Measurements from ENCODE around the gene HAUS1. TPM values are rescaled to one million over a fixed set of nuclear protein-coding genes. Genes with fewer than 3 reads are reported as not detected.
"Not testable (repeated sequence)": the region's sequence is repeated elsewhere in the genome, so short reads cannot be mapped to it uniquely, and the experiment has no call there.

Gene HAUS1
- total RNA-seq, 1 donor = 37.1 TPM

- DNase-seq (ENCODE audit: low read depth) = no peak
- no peak for TF ChIP-seq CTCF (IDR thresholded peaks at IDR 0.05; ENCODE audit: insufficient read depth, low read depth, low read length)
- H3K4me3 ChIP-seq (ENCODE audit: low read depth, low read length) = no peak overlapping the region
Measured at GRCh38 chr18:46099463-46099862, 4.7 kb upstream of the HAUS1 start.

GRCh38 chr18:46109386-46109785 is 5.2 kb downstream of the HAUS1 start:
- TF ChIP-seq CTCF (IDR thresholded peaks at IDR 0.05; ENCODE audit: insufficient read depth, low read depth, low read length) = no peak
- no peak overlapping the region for H3K4me3 ChIP-seq (ENCODE audit: low read depth, low read length)
- no peak for DNase-seq (ENCODE audit: low read depth)

- no peak overlapping the region for H3K4me3 ChIP-seq (ENCODE audit: low read depth, low read length)
- TF ChIP-seq CTCF (IDR thresholded peaks at IDR 0.05; ENCODE audit: insufficient read depth, low read depth, low read length) = no peak
- no peak for DNase-seq (ENCODE audit: low read depth)
Measured at GRCh38 chr18:46110406-46110805, 6.2 kb downstream of the HAUS1 start.

GRCh38 chr18:46113751-46114150 is 9.6 kb downstream of the HAUS1 start:
- H3K4me3 ChIP-seq (ENCODE audit: low read depth, low read length) = no peak overlapping the region
- TF ChIP-seq CTCF (IDR thresholded peaks at IDR 0.05; ENCODE audit: insufficient read depth, low read depth, low read length) = no peak
- no peak for DNase-seq (ENCODE audit: low read depth)

- not testable (repeated sequence) for DNase-seq (ENCODE audit: low read depth); H3K4me3 ChIP-seq (ENCODE audit: low read depth, low read length)
Measured at GRCh38 chr18:46126625-46127024, 22.4 kb downstream of the HAUS1 start.

- TF ChIP-seq CTCF (IDR thresholded peaks at IDR 0.05; ENCODE audit: insufficient read depth, low read depth, low read length) = no peak
- DNase-seq (ENCODE audit: low read depth) = no peak
- H3K4me3 ChIP-seq (ENCODE audit: low read depth, low read length) = no peak overlapping the region
Measured at GRCh38 chr18:46130061-46130460, 25.9 kb downstream of the HAUS1 start.

- not testable (repeated sequence) for DNase-seq (ENCODE audit: low read depth); H3K4me3 ChIP-seq (ENCODE audit: low read depth, low read length)
Measured at GRCh38 chr18:46130549-46130948, 26.4 kb downstream of the HAUS1 start.

GRCh38 chr18:46133534-46133933 is 29.3 kb downstream of the HAUS1 start:
- DNase-seq (ENCODE audit: low read depth) = no peak
- no peak overlapping the region for H3K4me3 ChIP-seq (ENCODE audit: low read depth, low read length)
- no peak for TF ChIP-seq CTCF (IDR thresholded peaks at IDR 0.05; ENCODE audit: insufficient read depth, low read depth, low read length)

All from fibroblast of villous mesenchyme (primary cell).